Urinary bladder (tissue), 4 donors: ENCODE data around the gene SZT2. TPM values are rescaled to one million over a fixed set of nuclear protein-coding genes. Genes with fewer than 3 reads are reported as not detected.
"Not testable (repeated sequence)": the region's sequence is repeated elsewhere in the genome, so short reads cannot be mapped to it uniquely, and the experiment has no call there.

Source experiments
- DNase-seq: peaks from one replicate; pipeline ENCODE4 v3.0.0-alpha.2; 2015; ENCODE audit errors: extremely low spot score
- H3K27ac ChIP-seq: one replicate; pipeline ENCODE4 v1.5.1; 2013; ENCODE audit warnings: low read depth, mild to moderate bottlenecking, moderate library complexity
- H3K36me3 ChIP-seq: one replicate; pipeline ENCODE4 v1.6.1; 2013; ENCODE audit warnings: mild to moderate bottlenecking, moderate library complexity; ENCODE audit not compliant: insufficient read depth
- H3K4me1 ChIP-seq: one replicate; pipeline ENCODE4 v1.6.1; 2013; ENCODE audit warnings: mild to moderate bottlenecking, moderate library complexity; ENCODE audit not compliant: insufficient read depth
- H3K4me3 ChIP-seq: one replicate; pipeline ENCODE4 v1.5.1; 2013; ENCODE audit warnings: low read depth, low read length
- WGBS: extraction: QIAGEN DNeasy Blood & Tissue Kit; methylation state at CpG from one replicate; pipeline ENCODE4 v1.1.7; 2013; 5-methylcytosine and 5-hydroxymethylcytosine counted together
- polyA plus RNA-seq: library from polyadenylated mRNA; stranded (reverse); fragments of 200-250 nt; gene quantifications from one replicate; pipeline ENCODE4 v1.2.3, GENCODE V29; 2013
- total RNA-seq: library from RNA; depleted of rRNA; stranded (reverse); fragments of >200 nt; gene quantifications from one replicate; pipeline ENCODE4 v1.2.3, GENCODE V29; 2014
- donor health status: healthy with polysubstance abuse.
- donor health status: healthy.

SZT2 gene
- total and polyA plus RNA-seq, 2 donors: 14.9 to 42.3 TPM

- not testable (repeated sequence) for H3K36me3 ChIP-seq, H3K27ac ChIP-seq, DNase-seq, H3K4me3 ChIP-seq, H3K4me1 ChIP-seq
- WGBS: 99% methylated on average over 1 of the region's 1 CpG
Measured at GRCh38 chr1:43413426-43413825, 23.7 kb downstream of the SZT2 start.

- H3K4me3 ChIP-seq: no peak overlapping the region
- 79% methylated on average over 5 of the region's 5 CpGs for WGBS
- no peak for DNase-seq
- H3K36me3 ChIP-seq: no peaks in the 10 kb centered on the region
- no peaks in the 10 kb centered on the region for H3K4me1 ChIP-seq
- no peak overlapping the region for H3K27ac ChIP-seq
Measured at GRCh38 chr1:43414634-43415223, 25.0 kb downstream of the SZT2 start.

GRCh38 chr1:43415901-43416300, 26.2 kb downstream of the SZT2 start:
- Histone ChIP-seq H3K36me3 (no peaks in the 10 kb centered on the region), H3K4me3 (no peak overlapping the region), H3K27ac (no peak overlapping the region), H3K4me1 (no peaks in the 10 kb centered on the region)
- DNase-seq: no peak
- WGBS: 78% methylated on average over 5 of the region's 5 CpGs

GRCh38 chr1:43418858-43419257, 29.2 kb downstream of the SZT2 start:
- Histone ChIP-seq H3K4me1 (no peaks in the 10 kb centered on the region), H3K27ac (no peak overlapping the region), H3K36me3 (peaks cover 7% of the 10 kb centered on the region), H3K4me3 (no peak overlapping the region)
- 92% methylated on average over 4 of the region's 4 CpGs for WGBS
- DNase-seq: no peak

GRCh38 chr1:43419627-43420425, 30.1 kb downstream of the SZT2 start:
- 96% methylated on average over 13 of the region's 13 CpGs for WGBS
- Histone ChIP-seq H3K36me3 (peaks cover 7% of the 10 kb centered on the region), H3K4me3 (no peak overlapping the region), H3K4me1 (no peaks in the 10 kb centered on the region), H3K27ac (no peak overlapping the region)
- no peak for DNase-seq

- WGBS: 97% methylated on average over 10 of the region's 10 CpGs
- DNase-seq: no peak
- peaks cover 7% of the 10 kb centered on the region for H3K36me3 ChIP-seq
- H3K4me1 ChIP-seq: no peaks in the 10 kb centered on the region
- no peak overlapping the region for H3K27ac ChIP-seq
- H3K4me3 ChIP-seq: no peak overlapping the region
Measured at GRCh38 chr1:43420874-43421273, 31.2 kb downstream of the SZT2 start.

GRCh38 chr1:43421396-43421795, 31.7 kb downstream of the SZT2 start:
- no peak for DNase-seq
- WGBS: 95% methylated on average over 6 of the region's 6 CpGs
- Histone ChIP-seq H3K36me3 (peaks cover 7% of the 10 kb centered on the region), H3K4me1 (no peaks in the 10 kb centered on the region), H3K4me3 (no peak overlapping the region), H3K27ac (no peak overlapping the region)

GRCh38 chr1:43421976-43422750, 32.5 kb downstream of the SZT2 start:
- no peak overlapping the region for H3K4me3 ChIP-seq
- no peak for DNase-seq
- WGBS: 89% methylated on average over 12 of the region's 12 CpGs
- no peaks in the 10 kb centered on the region for H3K4me1 ChIP-seq
- no peak overlapping the region for H3K27ac ChIP-seq
- H3K36me3 ChIP-seq: peaks cover 9% of the 10 kb centered on the region

- no peaks in the 10 kb centered on the region for H3K4me1 ChIP-seq
Measured at GRCh38 chr1:43422995-43423671, 33.4 kb downstream of the SZT2 start.

GRCh38 chr1:43423672-43424550, 34.2 kb downstream of the SZT2 start:
- WGBS: 93% methylated on average over 23 of the region's 23 CpGs
- DNase-seq: no peak
- H3K4me1 ChIP-seq: no peaks in the 10 kb centered on the region
- no peak overlapping the region for H3K4me3 ChIP-seq
- no peak overlapping the region for H3K27ac ChIP-seq
- peaks cover 9% of the 10 kb centered on the region for H3K36me3 ChIP-seq

More at GRCh38 chr1:43422995-43423671, 33.4 kb downstream of the SZT2 start:
- H3K36me3 ChIP-seq: peaks cover 9% of the 10 kb centered on the region
- no peak for DNase-seq
- H3K27ac ChIP-seq: no peak overlapping the region
- H3K4me3 ChIP-seq: no peak overlapping the region
- 95% methylated on average over 16 of the region's 16 CpGs for WGBS

- DNase-seq: no peak
- H3K4me3 ChIP-seq: no peak overlapping the region
- no peak overlapping the region for H3K27ac ChIP-seq
- H3K4me1 ChIP-seq: no peaks in the 10 kb centered on the region
- WGBS: 82% methylated on average over 4 of the region's 4 CpGs
- peaks cover 9% of the 10 kb centered on the region for H3K36me3 ChIP-seq
Measured at GRCh38 chr1:43425045-43425444, 35.3 kb downstream of the SZT2 start.

GRCh38 chr1:43426221-43426620, 36.5 kb downstream of the SZT2 start:
- Histone ChIP-seq H3K36me3 (peaks cover 11% of the 10 kb centered on the region), H3K27ac (no peak overlapping the region), H3K4me1 (no peaks in the 10 kb centered on the region), H3K4me3 (no peak overlapping the region)
- whole genome bisulfite sequencing: 90% methylated on average over 11 of the region's 11 CpGs
- no peak for DNase-seq

GRCh38 chr1:43427524-43427923, 37.8 kb downstream of the SZT2 start:
- H3K36me3 ChIP-seq: peaks cover 11% of the 10 kb centered on the region
- WGBS: 85% methylated on average over 14 of the region's 14 CpGs
- no peaks in the 10 kb centered on the region for H3K4me1 ChIP-seq
- no peak overlapping the region for H3K27ac ChIP-seq
- H3K4me3 ChIP-seq: no peak overlapping the region
- DNase-seq: no peak
